GM21576 (cell line): ENCODE results near the gene TMEM203.

ENCODE experiments used
- ATAC-seq: cut with Tn5 transposase; IDR thresholded peaks from one replicate; pipeline ENCODE4 v1.9.1; 2021; ENCODE audit warnings: mild to moderate bottlenecking, moderate library complexity; ENCODE audit not compliant: unreplicated experiment

TMEM203 gene

GRCh38 chr9:137167747-137168572 is 37.5 kb downstream of the TMEM203 start:
- no peak for ATAC-seq

- no peak for ATAC-seq
Observed at GRCh38 chr9:137167277-137167746, 38.1 kb downstream of the TMEM203 start.

- no peak for ATAC-seq
Observed at GRCh38 chr9:137166380-137167229, 38.8 kb downstream of the TMEM203 start.

- no peak for ATAC-seq
Observed at GRCh38 chr9:137165250-137165836, 40.1 kb downstream of the TMEM203 start.

- no peak for ATAC-seq
Observed at GRCh38 chr9:137164370-137165249, 40.8 kb downstream of the TMEM203 start.

- no peak for ATAC-seq
Observed at GRCh38 chr9:137163805-137164204, 41.6 kb downstream of the TMEM203 start.

- ATAC-seq, result no peak
Observed at GRCh38 chr9:137163365-137163715, 42.1 kb downstream of the TMEM203 start.

GRCh38 chr9:137162505-137163364 is 42.7 kb downstream of the TMEM203 start:
- ATAC-seq, result no peak

- ATAC-seq, result no peak
Observed at GRCh38 chr9:137161558-137162486, 43.6 kb downstream of the TMEM203 start.

- ATAC-seq, result no peak
Observed at GRCh38 chr9:137160716-137161557, 44.5 kb downstream of the TMEM203 start.

- no peak for ATAC-seq
Observed at GRCh38 chr9:137160054-137160425, 45.4 kb downstream of the TMEM203 start.

GRCh38 chr9:137159105-137160053 is 46.1 kb downstream of the TMEM203 start:
- no peak for ATAC-seq

- no peak for ATAC-seq
Observed at GRCh38 chr9:137158625-137159024, 46.8 kb downstream of the TMEM203 start.

- ATAC-seq, result no peak
Observed at GRCh38 chr9:137157618-137158415, 47.6 kb downstream of the TMEM203 start.

- no peak for ATAC-seq
Observed at GRCh38 chr9:137156567-137157375, 48.7 kb downstream of the TMEM203 start.
